BE2C (cell line): ENCODE measurements around the gene TSPAN9.
A peak's percentile ranks its signal among the peaks of the same experiment; 100 is the strongest.

ENCODE experiments used
- DNase-seq: peaks from one replicate; pipeline ENCODE4 v3.0.0-alpha.2; 2020
- H3K27me3 ChIP-seq: fragments of 250-450 bp; sonication (Bioruptor Pico); 2 replicates; pipeline ENCODE4 v1.5.1; 2020; ENCODE audit warnings: mild to moderate bottlenecking
- H3K36me3 ChIP-seq: fragments of 250-450 bp; sonication (Bioruptor Pico); 2 replicates; pipeline ENCODE4 v1.5.1; 2020; ENCODE audit warnings: mild to moderate bottlenecking
- H3K4me1 ChIP-seq: fragments of 250-450 bp; sonication (Bioruptor Pico); 2 replicates; pipeline ENCODE4 v1.5.1; 2020
- H3K4me3 ChIP-seq: 2 replicates; pipeline ENCODE4 v1.5.1; 2011; ENCODE audit warnings: low read depth, low read length
- H3K9me3 ChIP-seq: fragments of 250-450 bp; sonication (Bioruptor Pico); 2 replicates; pipeline ENCODE4 v1.5.1; 2020
- CTCF ChIP-seq: IDR thresholded peaks from 2 replicates; pipeline ENCODE4 v1.5.1; 2012; ENCODE audit warnings: mild to moderate bottlenecking, low read depth, low read length

TSPAN9 gene

DNA sequence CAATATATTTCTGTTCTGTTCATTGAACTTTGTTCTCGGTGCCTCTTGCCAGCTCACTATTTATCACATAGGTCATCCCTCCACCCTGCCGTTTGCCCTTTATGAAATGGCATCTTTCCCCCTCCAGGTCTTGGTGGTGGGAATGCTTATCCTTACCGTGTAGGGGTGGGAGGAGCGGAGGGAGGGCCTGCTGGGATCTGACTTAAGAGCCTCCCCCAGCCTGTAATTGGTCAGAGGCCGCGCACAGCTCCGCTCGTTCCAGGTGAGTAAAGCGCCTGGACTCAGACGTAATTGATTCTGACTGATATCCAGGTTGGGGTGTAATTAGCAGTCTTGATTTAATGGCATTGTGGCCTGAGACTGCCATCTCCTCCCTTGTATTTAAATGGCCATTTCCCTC is 185.3 kb downstream of the TSPAN9 start:
- no peak for TF ChIP-seq CTCF
- Histone ChIP-seq H3K4me3 (no peak overlapping the region), H3K9me3 (no peaks in the 10 kb centered on the region), H3K36me3 (no peaks in the 10 kb centered on the region), H3K4me1 (peaks cover 37% of the 10 kb centered on the region), H3K27me3 (no peaks in the 10 kb centered on the region)
- no peak for DNase-seq

DNA sequence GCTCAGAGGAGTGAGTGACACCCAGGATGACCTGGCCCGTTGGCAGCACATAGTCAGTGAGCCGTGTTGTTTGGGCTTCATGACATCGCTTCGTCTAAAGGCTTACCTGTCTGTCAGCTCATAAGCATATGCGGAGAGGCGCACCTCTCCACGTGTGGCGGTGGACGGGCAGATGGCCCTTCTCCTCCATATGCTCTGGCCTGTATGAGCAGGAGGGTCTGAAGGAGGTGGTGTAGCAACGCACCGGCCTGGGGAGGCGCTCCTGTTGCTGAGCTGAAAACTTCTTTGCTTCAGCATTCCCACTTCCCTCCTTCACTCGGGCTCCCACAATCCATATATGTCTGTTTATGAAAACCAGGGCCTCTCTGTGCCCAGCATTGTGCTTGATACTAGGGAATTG is 186.1 kb downstream of the TSPAN9 start:
- no peak for DNase-seq
- Histone ChIP-seq H3K4me1 (peaks cover 37% of the 10 kb centered on the region), H3K36me3 (no peaks in the 10 kb centered on the region), H3K4me3 (no peak overlapping the region), H3K27me3 (no peaks in the 10 kb centered on the region), H3K9me3 (no peaks in the 10 kb centered on the region)
- no peak for TF ChIP-seq CTCF

DNA sequence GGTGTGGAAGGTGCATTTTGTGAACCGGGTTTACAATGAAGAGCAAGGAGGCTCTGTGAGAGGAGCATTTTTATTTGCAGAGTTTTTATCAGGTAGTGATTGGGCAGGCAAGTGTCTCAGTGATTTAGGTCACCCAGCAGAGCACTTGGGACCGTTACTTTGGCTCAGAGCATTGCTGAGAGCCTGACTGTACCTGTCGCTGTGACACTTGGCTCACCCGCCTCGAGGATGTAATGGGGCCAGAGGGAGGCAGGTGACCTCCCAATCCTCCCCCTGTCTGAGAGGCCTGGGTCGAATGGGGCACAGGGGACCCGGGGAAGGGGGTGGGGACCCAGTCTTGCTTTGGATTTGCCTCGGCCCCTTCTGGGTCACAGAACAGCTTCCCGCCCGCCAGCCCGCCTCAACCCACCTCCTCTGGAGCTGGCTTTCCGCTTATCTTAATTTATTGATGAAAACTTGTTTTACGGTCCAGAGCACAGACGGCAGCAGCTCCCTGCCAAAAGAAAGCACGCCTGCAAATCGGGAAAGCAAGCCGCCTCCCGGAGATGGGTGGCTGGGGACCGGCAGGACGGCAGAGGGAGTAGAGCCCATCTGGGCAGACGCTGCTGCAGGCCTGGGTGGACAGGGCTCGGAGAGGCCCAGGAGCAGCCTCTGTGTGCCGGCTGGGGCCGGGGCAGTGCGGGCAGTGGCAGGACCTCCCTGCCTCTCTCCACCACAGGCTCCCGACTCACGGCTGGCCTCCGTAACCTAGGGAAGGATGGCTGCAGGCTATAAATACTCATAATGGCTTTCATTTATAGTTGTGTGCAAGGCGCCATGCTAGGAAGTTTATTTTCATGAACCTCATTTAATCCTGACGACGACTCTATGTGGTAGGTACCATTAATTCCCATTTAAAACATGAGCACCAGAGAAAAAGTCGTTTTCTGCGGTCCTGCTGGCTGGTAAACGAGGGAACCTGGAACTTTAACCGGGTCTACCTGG is 187.1 kb downstream of the TSPAN9 start:
- H3K4me3 ChIP-seq = peak overlapping the region; percentile 2; the same call in 1 of the 2 replicates
- H3K36me3 ChIP-seq = no peaks in the 10 kb centered on the region
- TF ChIP-seq CTCF = 0 out of 2 replicates have a peak, but pooled peaks have one; percentile 22
- no peaks in the 10 kb centered on the region for H3K9me3 ChIP-seq
- peak; percentile 88 for DNase-seq
- peaks cover 37% of the 10 kb centered on the region for H3K4me1 ChIP-seq
- H3K27me3 ChIP-seq = no peaks in the 10 kb centered on the region

- Histone ChIP-seq H3K27me3 (no peaks in the 10 kb centered on the region), H3K36me3 (no peaks in the 10 kb centered on the region), H3K9me3 (no peaks in the 10 kb centered on the region), H3K4me3 (no peak overlapping the region), H3K4me1 (peaks cover 37% of the 10 kb centered on the region)
- no peak for TF ChIP-seq CTCF
- no peak for DNase-seq
Observed at GRCh38 chr12:3265406-3265805, 188.2 kb downstream of the TSPAN9 start.

- no peak for TF ChIP-seq CTCF
- no peaks in the 10 kb centered on the region for H3K36me3 ChIP-seq
Observed at GRCh38 chr12:3266638-3267037, 189.5 kb downstream of the TSPAN9 start.

DNA sequence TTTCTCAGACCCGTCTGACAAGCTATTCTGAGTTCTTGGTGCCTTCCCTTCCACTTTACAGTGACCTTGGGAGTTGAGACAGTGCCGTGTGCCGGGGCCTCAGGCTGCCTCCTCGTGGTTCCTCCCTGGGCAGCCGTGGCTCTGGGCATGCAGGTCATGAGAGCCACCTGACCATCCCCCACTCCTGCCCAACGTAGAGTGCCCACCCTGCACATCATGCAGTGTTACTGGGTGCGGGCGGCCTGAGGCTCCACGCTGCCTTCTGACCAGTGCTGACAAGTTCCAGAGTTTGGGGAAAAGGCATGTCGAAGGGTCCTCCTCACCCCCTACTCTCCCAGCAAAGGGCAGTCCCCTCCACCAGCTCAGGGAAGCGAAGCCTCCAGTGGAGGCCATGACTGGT is 190.5 kb downstream of the TSPAN9 start:
- TF ChIP-seq CTCF = no peak
- no peaks in the 10 kb centered on the region for H3K27me3 ChIP-seq
- no peaks in the 10 kb centered on the region for H3K36me3 ChIP-seq
- peaks cover 25% of the 10 kb centered on the region for H3K4me1 ChIP-seq
- no peak overlapping the region for H3K4me3 ChIP-seq
- no peaks in the 10 kb centered on the region for H3K9me3 ChIP-seq
- DNase-seq = no peak

More at GRCh38 chr12:3266638-3267037, 189.5 kb downstream of the TSPAN9 start:
- no peak for DNase-seq
- Histone ChIP-seq H3K4me1 (peaks cover 36% of the 10 kb centered on the region), H3K9me3 (no peaks in the 10 kb centered on the region), H3K27me3 (no peaks in the 10 kb centered on the region), H3K4me3 (no peak overlapping the region)
